ENCODE data around the gene HHEX.

The HHEX gene

DNA sequence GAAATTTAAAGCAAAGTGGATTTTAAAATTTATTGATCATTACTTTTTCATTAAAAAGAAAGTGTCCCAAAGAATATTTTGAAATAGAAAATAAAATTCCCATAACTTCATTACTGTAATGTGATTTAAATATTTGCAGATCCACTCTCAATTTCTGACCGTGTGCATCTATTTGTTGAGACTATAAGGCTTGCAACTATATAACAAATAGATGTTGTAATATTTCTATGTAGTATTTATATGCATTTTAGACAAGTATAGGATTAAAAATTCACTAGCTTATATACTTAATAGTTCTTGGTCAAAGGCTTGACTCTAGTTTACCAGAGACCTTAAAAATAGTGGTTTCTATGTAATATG lies 3.8 kb downstream of the HHEX start:
- no peak for DNase-seq

DNA sequence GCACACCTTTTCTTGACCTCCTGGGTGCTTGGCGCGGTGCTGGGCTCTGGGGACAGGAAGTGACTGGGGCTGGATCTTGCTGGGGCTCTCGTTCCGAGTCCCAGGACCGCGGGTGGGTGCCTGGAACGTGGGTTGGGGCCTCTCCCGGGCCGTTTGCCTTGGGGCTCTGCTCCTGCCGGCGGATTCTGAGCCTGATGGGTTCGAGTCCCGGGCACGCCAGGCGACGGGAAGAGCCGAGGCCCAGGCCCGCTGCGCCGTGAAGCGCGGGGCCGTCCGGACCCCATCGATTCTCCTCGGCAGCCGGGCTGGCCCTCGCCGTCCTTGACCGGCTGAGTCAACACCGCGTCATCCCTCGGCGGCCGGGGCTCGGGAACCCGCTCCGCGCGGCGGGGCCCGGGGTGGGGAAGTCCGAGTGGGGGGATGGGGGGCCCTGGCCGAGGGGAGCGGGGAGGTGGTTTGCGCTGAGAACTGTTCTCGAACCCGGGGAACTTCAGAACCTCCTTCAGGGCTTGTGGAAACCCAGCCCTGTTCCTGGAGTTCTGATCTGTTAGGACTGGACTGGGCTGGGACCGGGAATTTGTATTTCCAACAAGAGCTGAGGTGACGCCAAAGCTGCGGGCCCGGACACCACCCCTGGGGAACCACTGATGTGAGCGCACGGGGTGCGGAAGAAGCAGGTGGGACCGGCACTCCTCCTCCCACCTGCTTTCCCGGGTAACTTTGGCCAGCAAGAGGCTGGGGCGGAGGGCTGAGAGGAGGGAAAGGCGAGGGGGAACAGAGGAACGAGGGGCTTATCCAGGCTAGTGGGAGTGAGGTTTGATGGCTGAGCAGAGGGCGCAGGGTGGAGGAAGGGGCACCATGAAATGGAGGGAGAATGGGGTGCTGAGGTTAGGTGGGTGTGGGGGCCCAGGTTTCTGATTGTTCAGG lies 6.2 kb downstream of the HHEX start:
- DNase-seq = no peak

DNA sequence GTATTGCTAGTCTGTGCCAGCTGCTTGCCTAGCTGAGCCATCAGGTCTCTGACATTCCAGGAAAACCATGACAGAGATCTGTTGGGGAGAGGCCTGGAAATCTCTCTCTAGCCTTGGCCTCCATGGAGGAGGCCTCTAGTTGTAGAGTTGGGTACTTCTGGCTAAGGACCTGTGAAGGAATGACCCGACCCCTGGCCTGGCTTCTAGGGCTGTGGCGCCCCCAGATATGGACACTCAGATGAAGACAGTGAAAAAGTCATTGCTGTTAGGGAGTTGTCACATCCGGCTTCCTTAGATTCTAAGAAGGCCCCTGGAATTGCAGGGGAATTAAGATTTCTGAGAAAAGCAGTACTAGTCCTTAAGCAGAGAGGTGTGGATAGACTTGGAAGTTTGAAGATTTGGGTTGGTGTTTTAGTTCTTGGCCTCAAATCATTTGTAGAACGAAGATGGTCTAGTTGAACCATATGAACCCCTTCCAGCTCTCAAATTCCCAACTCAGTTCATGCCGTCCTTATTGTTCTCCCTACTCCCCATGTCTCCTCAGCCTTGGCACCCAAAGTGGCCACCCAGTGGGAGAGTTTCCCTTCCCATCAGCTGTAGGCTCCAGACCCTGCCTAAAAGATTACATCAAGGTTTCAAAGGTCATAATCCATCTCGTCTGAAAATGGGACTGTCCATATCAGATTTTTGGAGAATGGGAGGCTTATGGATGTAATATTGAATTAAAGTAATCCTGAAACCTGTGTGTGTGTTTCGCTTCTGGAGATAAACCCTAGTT lies 7.0 kb downstream of the HHEX start:
- no peak for DNase-seq

DNA sequence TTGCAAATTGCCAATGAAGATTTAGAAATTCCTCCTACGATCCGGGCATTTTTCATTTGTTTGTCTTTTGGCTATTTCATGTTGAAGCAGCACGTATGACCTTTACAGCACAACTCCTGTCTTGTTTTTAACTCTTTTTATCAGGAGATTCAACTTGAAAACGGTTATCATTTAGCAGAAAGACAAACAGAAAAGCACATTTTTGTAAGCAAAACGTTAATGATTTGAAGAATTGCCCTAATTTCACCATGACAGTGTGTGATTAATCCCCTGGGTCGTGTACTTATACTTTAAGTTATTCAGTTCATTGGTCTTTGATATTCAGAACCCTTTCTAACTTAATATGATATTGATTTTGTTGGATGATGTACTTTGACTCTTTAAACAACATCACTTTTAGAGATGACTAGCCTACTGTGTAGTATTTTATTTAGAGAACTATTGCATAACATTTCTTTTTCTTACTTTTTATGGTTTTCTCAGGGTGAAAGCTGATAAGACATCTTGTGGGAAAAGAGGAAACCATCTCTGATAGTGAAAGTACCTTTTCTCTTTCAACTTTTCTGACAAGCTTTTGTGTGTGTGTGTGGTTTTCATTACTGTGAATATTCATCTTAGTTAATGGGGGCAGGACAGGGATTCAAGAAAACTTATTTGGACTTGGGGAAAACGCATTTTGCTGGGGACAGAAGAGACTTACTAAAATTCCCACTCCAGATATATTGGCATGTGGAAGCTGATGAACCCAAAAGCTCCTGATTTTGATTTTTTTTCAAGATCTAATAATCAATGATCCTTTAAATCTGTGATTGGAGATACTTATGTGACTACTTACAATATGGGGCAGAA lies 8.1 kb downstream of the HHEX start:
- DNase-seq = no peak

DNA sequence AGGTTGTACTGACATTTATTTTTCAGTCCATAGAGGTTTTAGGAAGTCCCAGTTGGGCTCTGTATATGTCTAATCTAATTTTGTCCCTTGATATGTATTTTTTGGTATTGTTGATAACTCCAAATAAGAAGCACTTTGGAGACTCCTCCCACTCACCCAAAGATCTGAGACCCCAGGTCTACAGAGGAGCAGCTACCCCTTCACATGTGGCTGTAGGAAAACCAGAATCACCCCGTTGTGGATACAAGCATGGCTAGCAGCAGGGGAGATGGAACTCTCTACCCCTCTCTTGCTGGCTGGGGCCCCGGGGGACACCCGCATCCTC lies 9.4 kb downstream of the HHEX start:
- DNase-seq = no peak

DNA sequence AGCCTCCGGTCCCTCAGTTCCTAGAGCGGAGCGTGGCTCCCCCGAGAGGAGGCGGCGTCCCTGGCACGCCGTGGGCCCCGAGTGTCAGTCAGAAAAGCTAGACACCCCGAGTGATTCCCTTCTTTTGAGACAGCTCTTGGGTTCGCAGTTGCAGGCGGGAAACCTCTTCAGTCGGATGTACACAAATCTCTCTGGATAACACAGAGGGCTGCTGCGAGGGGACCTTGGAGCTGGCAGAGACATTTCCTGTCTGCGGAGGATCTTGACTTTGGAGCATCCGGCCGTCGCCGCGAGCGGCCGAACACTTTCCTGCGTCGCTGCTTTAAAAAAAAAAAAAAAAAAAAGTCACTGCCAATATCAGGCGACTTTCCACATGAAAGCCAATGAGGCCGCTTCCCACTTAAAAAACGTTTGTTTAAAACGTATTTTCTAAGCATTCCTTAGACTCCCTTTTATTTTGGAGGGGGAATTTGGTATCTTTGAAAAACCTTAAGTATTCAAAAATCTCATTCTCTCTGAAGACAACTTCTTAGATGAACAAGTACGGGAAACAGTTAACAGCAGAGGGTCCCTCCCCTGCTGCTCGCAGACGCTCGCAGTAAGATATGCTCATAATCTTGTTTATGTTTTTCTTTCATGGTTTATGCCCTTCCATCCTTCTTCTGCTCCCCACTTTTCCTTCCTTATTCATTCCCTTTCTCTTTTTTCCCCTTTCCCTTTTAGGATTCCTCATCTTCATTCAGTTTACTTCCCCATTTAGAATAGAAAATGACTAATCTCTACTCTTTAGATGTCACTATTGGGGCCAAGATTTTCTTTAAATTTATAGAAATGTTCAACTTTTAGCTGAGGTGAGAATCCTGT lies 10.0 kb downstream of the HHEX start:
- no peak for DNase-seq

DNA sequence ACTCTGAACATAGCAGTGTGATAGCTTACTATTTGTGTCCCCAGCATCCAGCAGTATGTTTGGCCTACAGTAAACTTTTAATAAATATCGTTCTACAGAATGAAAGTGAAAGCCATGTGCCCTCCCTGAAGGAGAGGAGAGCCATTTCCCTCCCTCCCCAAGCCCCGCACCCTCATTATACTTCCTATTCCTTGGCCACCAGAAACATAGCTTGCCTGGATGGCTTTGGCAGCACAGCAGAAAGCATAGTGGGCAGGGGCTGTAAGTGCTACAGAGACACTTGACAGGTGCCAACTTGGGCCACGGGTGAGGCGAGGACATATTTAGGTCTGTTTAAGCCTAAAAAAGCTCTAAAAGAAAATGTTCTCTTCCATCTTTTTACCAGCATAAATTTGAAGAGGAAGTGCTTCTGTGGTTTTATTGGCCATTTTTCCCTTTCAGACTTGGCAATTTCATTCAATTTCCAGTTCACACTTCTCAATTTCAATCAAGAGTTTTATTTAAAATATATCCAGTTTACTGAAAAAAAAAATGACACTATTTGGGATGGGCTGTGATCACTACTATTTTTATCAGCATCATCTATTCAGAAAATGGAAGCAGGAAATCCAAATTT lies 12.7 kb downstream of the HHEX start:
- DNase-seq = no peak

DNA sequence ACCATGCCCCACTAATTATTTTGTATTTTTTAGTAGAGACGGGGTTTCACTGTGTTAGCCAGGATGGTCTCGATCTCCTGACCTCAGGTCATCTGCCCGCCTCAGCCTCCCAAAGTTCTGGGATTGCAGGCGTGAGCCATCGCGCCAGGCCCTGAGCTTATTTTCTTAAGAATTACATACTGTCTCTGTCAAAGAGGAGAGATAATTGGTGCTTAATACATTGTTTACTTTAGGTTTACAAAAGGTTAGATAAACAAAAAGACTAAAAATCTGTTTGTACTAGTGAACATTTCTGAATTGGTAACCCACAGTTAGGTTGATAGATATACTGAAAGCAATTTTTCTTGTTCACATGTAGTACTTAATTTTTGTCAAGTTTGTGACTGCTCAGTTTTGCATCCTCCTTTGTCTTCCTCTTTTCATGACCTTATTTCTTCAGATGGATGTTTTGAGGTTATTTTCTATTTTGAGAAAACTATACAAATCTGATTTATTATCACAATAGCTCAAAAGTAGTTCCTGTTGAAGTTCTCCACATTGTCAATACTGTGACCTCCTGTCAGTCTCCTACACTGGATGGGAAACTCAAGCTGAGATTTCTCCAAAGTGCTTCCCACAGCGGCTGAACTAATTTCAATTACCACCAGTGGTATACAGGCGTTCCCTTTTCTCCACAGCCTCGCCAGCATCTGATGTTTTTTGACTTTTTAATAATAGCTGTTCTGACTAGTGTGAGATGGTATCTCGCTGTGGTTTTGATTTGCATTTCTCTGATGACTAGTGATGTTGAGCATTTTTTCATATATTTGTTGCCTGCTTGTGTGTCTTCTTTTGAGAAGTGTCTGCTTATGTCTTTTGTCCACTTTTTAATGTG lies 22.5 kb downstream of the HHEX start:
- no peak for DNase-seq

DNA sequence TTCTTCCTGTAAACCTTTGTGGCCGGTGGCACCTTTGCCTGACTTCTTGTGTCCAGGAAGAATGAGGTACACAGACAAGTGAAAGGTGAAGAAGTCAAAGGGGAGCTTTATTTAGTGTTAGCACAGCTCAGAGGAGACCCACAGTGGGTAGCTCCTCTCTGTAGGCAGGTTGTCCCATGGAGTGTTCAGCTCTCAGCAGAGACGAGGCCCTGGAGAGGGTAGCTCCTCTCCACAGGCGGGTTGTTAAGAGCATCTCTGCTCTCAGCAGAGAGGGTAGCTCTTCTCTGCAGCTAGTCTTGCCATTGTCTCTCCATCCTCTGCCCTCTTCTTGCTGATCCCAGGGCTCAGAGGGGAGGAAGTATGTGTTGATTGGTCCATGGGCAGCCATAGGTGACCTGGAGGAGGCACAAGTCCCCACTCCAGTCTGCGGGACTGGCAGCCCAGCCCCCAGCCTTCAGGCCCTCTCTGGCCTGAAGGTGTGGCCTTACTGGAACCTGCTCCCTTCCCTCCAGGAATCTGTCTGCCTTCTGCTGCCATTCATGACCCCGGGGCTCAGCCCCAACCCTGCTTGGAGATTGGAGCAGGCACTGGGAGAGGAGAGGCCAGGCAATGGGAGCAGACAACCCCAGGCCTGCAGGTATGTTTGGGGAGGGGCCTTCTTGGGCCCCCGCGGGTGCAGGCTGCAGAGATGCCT lies 24.5 kb downstream of the HHEX start:
- DNase-seq = no peak

DNA sequence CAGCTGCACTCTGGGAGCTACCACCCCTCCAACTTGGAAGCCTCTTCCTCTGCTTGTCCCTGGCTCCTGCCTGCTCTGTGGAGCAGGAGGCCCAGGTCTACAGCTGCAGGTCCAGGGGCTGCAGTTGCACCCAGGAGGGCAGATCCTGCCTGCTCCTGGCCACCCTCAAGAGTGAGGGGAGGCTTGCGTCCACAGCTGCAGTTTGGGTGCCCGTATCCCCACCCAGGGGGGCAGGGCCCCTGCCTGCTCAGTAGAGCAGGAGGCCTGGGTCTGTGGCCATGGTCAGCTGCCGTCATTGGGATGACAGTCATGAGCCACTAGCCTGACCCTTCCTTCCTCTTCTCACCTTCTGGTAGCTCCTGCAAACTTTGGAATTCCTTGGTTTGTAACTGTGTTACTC lies 25.1 kb downstream of the HHEX start:
- DNase-seq = no peak

DNA sequence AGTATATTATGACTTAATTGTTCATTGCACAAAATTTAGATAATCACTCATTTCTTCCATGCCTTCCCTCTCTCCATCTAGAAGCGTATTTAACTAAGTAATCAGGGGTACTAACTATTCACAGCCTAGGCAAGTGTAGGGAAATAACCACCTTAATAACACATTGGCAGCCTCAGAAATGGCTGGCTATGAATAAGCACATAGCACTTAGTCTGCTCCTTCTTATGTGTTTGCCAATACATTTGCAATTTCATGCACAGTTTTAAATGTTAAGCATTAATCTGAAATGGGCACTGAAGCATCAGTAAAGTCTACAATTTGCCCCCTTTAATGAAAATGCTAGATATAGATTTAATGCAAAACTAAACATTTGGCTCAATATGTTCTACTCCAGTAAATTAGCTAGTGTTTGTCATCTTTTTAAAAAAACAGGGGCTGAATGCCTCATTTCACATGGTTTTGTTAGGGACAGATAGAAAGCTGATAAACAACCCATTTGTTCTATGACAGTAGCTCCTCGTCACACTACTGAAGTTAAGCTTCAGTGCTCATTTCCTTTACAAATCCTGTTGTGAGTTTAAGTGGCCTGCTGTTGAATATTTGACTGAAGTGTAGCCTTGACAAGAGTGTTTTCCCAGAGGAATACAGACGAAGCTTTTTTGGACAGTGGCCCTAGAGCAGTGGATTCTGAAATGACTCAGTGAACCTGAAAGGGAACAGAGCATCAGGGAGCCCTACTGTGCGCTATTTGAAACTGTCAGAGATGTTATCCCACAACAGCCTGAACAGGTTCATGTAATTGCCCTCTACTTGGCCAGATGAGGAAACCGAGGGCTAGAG lies 30.5 kb downstream of the HHEX start:
- peak; percentile 87 for DNase-seq

DNA sequence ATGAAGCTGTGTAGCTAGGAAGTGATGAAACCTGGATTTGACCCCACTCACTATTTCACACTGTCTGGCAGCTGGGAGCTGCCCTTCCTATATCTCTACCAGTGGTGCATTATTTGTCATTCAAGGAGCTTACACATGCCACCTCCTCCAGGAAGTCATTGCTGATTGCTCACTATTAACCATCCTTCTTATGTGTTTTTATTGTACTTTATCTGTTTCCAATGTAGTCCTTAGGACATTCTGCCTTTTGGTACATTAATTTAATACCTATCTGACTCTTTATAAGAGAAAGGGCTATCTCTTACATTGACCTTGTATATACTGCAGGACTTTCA lies 31.0 kb downstream of the HHEX start:
- DNase-seq = no peak

DNA sequence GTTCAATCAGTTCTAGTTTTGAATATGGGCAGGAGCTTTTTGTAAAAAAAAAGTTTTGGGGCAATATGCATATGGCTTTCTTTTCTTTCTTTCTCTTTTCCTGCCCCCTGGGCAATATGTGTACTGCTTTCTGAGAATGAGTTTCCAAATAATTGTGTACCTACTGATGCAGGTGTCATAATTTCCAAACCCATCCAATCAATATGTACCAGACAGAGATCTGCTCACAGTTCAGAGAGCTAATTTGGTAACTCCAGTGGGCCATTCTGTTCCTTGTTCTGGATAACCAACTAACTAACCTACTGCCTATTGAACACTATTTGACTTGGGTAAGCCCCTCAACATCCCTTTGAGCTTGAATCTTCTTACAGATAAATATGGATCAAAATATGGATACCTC lies 32.6 kb downstream of the HHEX start:
- DNase-seq = no peak

DNA sequence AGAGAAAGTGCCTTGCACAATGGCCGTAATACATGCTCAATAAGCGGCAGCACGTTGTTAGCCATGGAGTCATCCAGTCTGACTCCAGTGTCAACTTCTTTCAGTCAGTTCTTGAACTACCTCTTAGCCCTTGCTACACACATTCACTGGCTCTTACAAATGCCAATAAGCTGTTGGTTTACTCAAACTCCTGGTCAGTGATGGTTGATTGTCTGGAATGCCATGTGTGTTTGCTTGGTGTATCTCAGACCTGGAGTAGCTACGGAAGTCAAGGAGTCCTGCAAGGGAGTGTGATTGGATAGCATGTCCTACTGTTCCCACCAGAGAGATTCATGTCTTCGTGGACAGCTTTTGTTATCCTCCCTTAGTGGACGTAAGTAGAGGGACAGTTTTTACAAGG lies 37.4 kb downstream of the HHEX start:
- no peak for DNase-seq

DNA sequence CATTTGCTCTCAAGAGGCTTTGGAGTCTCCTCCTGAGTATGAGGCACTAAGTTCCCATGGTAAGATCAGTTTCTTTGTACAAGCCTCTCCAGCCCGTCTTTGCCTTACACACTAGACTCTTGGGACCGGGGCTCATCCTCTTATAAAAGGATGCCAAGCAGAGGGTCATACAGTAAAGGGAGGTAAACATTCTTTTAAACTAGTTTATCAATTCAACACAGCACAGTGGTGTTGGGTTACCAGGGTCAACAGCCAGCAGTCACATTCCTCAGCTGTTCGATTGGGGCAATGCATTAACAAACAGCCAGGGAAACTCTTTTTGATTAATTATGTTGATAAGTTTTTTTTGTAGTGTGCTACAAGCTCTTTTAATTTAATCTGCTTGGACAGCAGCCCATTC lies 37.8 kb downstream of the HHEX start:
- DNase-seq = no peak

DNA sequence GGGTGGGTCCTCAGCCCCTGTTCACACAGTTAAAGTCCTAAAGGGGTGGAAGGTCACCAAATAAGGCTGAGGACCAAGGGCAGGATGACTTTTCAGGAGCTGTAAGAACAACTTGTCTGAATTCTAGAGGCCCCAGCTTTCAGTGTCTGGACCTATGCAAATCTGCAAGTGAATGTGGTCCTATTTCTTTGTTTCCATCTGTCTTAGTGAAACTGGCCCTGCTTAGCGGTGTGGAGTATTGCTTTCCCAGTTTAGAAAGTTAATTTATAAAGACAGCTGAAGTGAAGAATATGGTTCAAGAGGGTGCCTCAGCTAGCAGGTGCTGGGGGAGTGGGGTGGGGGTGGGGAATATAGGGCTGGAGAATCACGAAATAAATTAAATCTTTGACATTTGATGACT lies 40.1 kb downstream of the HHEX start:
- no peak for DNase-seq

DNA sequence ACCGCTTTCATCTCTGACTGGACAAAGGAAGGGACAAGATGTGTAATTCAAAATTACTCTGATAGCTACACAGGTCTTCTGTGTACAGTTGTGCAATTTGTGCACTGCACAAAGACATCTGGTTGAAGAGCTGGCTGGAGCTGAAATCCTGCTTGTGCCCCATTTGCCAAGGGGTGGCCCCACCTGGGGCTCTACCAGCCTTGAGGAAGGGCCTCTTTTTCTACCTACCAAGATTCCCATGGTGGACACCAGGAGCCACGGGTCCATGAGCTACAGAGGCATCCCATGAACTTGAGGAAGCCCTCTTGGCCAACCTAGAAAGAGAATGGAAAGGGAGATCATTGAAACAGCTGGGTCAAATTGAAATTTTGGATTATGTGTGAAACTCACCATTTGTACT lies 43.2 kb downstream of the HHEX start:
- no peak for DNase-seq

DNA sequence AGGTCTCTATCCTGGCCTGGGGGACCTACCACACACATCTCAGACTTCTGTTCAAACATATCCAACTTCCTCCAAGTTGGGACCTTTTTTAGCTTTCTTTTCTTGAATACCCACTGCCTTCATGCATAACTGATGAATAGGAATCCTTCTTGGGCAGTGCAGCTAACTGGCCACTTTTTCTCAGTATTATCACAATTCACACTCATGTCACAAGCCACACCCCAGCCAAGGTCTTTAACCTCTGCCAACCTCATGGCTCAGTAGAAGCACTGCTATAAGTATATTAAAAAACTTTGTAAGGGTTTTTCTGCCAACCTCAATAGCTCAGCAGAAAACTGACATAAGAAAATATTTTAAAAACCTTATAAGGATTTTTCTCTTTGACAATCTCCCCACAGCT lies 44.5 kb downstream of the HHEX start:
- DNase-seq = no peak

DNA sequence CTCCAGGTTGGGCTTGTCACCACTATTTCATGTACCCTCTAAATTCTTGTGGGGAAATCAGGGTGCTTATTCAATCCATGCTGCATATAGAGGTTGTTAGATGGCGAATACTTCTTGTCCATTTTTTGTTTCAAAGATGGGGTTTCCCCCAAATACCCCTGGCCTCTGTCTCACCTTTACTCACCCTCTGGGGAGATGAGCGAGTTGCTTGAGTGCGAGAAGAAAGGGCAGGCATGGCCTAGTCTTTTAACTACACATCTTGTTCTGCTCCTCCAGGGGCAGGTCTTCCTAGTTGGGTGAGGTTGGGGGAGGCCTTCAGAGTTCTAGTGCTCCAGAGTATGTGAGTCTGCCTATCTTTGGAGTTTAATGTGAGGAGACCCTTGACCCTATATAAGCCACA lies 46.2 kb downstream of the HHEX start:
- DNase-seq = no peak

DNA sequence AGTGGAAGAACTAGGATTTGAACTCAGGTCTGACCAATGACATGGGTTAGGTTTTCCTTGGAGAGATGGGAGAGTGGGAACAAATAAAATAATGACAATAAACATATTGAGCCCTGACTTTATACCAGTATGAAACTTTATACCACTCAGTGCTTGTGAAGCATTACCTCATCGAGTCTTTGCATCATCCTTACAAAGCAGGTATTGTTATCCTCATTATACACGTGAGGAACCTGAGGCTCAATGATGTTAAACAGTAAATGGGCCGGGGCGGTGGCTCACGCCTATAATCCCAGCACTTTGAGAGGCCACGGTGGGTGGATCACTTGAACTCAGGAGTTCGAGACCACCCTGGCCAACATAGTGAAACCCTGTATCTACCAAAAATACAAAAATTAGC lies 47.7 kb downstream of the HHEX start:
- no peak for DNase-seq
